Activated T-cell treated with anti-CD3 and anti-CD28 coated beads, Interleukin-2, amount 50 U/mL, for 48 hours (primary cell): ENCODE measurements around the gene VWA5A.

Source experiments
- DNase-seq, 2 experiments: peaks; one replicate each; pipeline ENCODE4 v3.0.0-alpha.2; 2020

Gene VWA5A, protein sequence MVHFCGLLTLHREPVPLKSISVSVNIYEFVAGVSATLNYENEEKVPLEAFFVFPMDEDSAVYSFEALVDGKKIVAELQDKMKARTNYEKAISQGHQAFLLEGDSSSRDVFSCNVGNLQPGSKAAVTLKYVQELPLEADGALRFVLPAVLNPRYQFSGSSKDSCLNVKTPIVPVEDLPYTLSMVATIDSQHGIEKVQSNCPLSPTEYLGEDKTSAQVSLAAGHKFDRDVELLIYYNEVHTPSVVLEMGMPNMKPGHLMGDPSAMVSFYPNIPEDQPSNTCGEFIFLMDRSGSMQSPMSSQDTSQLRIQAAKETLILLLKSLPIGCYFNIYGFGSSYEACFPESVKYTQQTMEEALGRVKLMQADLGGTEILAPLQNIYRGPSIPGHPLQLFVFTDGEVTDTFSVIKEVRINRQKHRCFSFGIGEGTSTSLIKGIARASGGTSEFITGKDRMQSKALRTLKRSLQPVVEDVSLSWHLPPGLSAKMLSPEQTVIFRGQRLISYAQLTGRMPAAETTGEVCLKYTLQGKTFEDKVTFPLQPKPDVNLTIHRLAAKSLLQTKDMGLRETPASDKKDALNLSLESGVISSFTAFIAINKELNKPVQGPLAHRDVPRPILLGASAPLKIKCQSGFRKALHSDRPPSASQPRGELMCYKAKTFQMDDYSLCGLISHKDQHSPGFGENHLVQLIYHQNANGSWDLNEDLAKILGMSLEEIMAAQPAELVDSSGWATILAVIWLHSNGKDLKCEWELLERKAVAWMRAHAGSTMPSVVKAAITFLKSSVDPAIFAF

DNA sequence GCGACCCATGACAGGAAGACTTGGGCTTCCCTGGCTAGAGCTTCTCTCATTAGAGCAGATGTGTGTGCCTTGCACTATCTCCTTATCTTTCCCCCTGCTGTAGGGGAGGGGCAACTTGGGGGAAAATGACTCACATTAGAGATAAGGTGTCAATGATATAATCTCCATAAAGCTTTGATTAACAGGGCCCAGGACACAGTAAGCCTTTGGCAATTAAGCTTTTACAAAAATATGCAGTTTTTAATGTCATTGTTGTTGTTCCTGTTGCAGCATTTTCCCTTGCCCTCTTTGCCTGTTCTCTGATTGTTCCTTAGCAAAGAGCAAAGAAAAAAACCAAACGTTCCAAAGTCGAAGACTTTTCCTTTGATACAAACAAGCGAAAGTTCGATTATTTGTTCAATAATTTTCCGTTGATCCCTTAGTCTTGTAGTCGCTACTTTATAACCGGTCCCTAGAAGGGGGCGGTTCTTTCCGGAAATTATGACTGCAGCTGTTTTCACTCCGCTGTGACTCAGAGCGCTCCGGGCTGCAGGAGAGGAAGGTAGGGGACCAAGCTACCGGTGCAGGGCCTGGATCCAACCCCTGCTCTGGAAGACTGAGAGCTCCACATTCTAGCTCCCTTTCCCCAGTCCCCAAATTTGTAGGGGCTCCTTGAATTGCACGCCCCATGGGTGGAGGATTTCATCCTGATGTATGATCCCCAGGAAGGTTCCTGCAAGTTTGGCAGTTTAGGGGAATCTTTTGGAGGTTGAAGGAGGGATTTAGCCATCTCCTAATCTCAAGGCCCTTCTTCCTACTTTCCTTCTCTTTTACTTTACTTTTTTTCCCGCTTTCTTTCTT is at the start of gene VWA5A:
Gene VWA5A (plus strand): TSS at position 509 of the 840 bp plus-strand sequence. CDS start 2,062 bp downstream, outside the sequence.
- DNase-seq: peak; percentile 80 to 83

DNA sequence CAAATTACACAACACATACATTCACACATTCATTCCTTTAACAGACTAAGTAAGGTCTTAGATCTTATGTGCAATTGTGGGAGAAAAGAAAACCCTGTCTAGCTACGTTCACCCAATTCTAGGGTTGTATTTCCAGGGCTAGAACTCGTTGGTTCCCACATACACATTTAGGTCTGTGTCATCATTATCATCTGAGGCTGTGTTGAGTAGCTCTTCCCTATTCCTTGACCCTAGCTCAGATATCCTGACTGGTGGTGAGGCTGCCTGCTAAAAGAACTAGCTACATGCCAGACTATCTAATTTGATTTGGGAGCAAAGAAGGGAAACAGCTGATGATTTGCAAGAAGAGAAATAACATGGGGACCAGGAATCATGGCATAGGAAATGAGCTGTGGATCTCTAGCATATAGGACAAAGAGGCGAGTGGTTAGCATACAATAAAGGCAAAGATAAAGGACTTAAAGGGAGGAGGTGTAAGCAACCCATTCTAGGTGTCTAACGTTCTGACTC is 46.6 kb upstream of the VWA5A start:
- DNase-seq: no peak

DNA sequence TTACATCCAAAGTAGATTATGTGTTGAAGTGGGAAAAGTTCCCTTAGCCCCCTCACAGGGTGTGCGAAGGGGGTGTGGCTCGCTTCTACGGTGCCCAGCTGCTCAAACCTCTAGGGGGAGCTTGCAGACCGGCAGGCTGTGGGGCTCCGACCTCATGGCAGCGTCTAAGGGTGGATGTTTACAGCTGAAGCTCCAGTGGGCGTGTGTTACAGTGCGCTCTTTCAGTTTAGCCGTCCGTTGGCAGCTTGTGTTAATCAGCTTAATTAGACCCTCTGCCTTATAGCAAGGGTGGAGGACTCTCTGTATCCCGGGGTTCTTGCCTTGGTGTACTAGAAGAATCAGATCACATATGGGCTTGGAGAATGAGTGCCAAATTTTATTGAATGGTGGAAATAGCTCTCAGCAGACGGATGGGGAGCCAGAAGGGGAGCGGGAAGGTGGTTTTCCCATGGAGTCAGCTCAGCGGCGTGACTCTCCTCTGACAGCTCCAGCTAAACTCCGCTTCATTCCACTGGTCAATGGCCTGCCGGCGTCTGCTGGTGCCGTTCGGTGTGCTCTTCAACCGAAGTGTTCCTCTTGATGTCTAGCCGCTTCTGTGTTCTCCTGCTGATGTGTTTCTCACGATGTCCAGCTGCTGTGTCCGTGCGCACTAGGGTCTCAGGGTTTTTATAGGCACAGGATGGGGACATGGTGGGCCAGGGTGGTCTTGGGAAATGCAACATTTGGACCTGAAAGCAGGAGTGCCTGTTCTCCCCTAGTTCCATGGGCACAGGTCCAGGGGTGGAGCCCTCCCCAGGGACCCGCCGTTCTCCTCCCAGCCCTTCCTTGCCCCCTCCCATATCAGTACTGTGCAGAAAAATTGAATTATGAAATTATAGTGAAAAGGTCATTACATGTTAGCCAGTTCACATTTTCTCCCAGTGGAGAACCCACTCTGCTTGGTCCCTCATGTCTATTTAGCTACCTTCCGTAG is 45.5 kb upstream of the VWA5A start:
- peak; percentile 50 to 63 for DNase-seq

DNA sequence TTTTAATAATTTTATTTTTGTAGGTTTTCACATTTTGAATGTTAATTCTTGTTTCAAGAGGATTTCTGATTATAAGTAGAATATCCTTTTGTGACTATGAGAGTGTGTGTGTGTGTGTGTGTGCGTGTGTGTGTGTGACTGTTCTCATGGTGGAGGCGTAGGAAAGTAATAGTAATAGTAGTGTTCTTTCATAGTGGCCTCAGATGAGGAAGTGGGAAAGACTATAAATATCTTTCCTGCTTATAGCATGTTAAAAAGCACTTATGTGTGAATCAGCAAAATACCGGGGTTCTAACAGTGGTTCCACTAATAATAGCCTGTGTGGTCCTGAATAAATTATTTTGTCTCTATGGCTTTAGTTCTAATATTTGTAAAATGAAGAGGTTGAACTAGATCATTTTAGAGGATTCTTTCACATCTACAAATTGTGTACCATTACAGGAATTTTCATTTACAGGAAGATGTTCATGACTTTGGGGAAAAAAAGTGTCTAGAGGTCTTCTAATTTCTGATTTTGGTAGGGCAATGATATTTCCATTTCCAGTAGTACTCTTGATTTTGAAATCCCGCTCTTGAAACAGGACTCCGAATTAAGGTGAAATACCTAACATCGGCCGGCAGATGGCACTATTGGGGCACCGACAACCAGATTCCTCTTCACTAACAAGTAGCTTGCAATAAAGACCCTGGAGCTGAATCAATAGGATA is 44.2 kb upstream of the VWA5A start:
- peak; percentile 73 to 77 for DNase-seq

DNA sequence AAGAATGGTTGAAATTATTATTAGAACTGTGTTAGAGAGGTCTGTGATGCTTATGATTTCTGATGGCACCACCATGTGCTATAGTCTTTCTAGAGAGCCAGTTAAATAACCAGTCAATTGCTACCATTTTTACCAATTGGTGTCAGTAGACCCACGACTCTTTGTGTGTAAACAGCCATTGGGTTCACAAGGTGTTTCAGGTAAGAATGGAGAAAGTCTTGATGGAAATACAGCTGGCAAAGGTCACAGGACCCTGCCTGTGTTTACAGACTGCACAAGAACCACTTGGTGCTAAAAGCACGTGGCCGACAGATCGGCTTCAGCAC is 43.7 kb upstream of the VWA5A start:
- DNase-seq: no peak

DNA sequence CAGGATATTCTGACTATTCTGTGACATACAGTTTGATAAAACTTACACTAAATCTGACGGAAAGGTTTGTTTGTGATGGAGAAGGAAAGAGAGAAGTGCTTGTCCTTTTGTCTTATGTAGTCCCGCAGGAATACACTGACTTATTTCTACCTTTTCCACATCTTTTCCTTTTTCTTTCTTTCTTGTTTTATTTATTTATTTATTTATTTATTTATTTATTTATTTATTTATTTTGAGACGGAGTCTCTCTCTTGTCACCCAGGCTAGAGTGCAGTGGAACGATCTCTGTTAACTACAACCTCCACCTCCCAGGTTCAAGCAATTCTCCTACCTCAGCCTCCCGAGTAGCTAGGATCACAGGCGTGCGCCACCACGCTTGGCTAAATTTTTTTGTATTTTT is 43.1 kb upstream of the VWA5A start:
- DNase-seq: no peak

DNA sequence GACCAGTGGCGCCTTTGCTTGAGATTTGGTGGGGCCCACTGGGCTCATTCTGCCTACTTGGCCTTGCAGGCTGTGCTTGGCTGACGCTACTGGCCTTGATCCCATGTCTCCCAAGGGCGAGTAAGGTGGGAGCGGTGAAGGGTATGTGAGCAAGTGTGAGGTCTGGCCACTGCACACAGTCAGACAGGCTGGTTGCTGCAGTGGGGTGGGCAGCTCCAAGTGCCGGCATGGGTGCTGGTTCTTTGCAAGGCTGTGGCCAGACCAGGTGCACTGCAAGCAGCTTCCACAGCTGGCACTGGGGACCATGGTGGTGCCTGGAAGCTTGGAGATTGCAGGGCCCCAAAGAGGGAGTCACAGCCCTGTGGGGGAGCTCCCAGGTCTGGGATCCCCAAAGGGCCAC is 40.7 kb upstream of the VWA5A start:
- DNase-seq: no peak

DNA sequence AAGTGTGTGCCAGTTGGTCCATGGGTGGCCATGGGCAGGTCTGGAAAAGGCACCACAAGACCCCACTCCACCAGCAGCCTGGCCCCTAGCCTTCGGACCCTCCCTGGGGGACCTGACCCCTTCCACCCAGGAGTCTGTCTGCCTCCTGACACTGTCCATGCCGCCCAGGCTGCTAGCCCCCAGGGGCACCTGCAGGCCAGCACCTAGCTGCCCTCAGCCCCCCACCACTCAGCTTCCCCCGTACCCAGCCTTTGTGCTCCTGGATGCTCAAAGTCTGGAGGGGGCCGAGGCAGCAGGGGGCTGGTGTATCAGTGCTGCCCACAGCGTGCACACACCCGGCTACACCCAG is 39.8 kb upstream of the VWA5A start:
- no peak for DNase-seq

DNA sequence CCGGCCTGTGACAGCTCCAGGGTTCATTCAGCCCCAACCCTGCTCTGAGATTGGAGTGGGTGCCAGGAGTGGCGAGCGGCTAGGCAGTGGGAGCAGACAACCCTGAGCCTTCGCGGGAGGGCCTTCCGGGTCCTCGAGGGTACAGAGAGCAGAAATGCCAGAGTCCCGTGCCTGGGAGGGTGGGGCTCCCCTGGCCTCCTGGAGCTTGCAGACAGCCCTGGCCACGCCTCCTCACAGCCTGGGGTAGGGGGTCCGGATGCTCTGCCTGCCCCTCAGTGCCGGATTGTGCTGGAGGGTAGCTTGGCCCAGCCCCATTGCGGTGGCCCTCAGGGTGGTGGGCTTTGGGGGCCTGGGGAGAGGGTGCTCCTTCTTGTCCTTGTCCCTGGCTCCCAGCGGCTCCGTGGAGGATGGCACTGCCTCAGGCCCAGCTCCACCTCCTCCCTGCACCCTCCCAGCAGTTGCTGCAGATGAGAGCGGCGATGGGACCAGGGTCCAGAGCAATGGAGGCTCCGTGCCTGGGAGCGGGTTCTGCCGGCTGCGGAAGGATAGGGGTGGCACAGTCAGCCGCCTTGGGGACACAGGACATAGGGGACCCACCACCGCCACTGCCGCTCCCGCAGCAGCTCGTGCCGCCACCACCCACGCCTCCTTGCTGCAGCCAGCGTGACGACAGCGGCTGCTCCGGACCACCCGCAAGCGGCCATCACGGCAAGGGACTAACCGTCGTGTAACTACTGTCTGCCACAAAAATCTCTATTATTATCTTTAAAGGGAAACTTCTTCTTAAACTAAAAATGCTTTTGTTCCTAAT is 39.2 kb upstream of the VWA5A start:
- peak in 1 of 2 experiments; percentile 44 for DNase-seq

DNA sequence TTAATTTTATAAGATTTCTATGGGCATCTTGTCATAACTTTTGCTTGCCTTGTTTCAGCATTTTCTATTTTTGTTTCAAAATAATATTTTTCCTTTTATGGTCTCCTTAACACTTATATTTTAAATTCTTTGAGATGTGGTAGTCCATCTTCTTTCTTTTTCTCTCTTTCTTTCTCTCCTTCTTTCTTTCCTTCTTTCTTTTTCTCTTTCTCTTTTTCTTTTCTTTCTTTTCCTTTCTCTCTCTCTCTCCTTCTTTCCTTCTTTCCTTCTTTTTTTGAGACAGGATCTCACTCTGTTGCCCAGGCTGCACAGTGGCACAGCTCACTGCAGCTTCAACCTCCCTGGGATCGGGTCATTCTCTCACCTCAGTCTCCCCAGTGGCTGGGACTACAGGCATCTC is 38.0 kb upstream of the VWA5A start:
- no peak for DNase-seq

DNA sequence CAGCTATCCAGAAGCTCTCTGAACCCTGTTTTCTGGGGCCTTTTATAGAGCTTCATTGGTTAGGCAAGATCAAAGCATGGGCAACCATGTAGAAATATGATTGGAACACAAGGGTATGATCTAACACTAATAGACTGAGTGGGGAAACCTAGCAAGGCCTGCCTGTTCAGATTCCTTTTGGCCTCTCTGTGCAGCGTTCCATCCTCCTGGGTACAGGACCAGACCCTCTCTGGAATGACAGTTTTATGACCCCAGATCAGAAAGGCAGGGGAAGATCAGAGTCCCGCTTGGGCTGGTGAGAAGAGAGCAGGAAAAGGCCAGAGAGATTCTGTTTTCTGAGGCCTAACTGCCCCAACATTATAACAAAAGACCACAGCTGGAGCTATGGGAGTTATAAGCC is 36.7 kb upstream of the VWA5A start:
- no peak for DNase-seq

DNA sequence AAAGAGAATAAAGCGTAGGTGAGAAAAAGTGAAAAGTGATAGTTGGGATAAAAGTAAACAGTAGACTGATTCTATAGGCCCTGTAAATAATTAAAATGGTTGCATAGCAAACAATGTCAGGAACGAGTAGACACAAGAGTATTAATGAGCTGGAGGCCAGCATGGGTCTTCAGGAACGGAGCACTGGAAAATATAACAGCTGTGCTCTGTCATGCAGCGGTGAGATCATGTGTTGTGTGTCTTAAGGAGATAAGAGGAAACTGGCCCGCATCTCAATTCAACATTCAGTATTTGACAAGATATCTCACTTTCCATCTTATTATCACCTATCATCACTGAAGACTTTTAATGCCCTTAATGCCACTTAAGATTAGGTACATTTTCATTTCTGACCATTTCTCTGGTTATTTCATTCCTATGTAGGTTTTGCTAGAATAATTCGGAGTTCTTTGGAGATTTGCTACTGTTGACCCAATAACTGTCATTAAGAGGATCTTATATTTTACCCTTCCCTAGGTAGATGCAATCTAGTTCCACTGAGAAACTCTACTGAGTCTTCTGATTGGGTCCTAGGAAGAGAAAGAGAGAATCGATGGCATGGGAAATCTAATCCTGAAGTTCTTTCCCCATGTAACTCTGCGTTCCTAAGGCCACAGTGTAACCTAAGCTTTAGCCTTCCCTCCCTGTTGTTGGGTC is 35.5 kb upstream of the VWA5A start:
- no peak for DNase-seq

DNA sequence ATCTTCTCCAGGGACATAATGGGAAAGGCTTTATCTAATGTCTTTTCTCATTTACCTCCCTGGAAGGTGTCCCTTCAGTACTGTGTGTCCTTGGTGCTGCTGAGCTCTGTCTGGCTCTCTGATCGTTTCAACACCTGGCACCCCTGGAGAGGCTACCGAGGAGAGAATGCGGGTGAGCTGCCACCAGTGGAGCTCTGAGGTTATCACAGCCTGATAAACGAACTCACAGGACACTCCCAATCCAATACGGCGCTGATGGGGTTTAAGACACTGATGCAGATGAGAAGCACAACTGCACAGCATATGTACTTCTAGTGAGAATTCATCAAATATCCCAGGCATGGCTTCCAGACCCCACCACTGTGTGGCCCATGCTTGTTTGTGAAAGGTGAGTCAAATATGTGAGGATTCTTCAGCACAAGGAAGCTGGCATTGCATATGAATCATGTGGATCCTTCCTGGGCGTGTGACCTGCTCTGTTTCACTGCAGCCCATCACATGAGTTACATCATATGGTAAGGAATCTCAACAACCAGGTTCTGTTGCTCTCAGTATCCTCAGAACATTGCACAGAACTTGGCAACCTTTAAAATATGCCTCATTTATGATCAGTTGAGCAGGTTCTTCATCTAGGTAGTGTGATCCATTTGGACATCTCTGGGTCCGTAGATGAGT is 34.8 kb upstream of the VWA5A start:
- DNase-seq: no peak

DNA sequence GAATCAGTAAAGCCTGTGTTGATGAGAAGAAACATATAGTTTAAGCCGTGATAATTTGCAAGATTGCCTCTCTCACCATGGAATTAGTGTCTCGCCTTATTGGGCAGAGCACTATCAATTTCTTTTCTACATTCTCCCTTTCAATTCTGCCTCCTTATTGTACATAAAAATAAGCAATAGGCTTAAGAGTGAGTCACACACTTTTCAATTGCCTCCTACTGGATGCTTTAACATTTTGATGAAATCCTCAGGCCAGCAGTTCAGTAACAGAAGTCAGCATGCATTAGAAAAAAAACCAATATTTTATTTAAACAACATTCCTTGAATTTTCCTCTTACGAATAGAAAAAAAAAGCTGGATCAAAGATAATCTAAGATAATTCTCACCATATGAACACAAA is 33.8 kb upstream of the VWA5A start:
- no peak for DNase-seq

DNA sequence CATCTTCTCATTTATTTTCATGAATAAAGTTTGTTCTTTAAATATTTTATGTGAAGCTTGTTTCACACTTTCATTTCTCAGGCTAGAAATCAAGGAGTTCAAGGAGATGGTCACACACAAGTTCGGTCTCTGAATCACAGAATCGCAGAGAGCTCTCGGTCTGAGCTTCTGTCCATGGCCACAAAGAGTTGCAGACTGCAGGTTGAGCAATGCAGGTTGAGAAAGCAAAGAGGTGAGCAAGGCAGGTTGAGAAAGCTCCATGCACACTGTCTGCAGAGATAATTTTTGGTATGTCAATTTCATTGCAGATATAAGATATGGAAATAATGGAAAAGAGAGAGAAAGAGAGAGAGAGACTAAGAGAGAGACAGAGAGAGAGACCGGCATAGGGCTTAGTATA is 32.9 kb upstream of the VWA5A start:
- no peak for DNase-seq

DNA sequence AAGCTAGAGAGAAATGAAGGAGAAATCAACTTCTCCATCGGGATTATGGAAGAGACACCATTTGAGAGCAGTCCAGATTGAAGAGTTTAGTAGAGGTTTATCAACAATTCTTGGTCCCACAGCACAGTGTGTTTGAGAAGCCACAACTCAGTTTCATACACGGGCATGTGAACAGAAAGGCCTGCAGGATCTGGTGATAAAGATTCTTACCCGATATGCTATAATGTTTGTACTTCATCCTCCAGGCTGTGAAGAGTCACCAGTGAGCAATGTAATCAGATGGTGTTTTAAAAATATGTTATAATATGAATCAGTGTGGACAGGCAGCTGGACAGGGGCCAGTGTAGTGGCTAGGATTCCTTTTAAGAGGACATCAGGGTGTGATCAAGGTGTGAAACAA is 29.7 kb upstream of the VWA5A start:
- DNase-seq: no peak

DNA sequence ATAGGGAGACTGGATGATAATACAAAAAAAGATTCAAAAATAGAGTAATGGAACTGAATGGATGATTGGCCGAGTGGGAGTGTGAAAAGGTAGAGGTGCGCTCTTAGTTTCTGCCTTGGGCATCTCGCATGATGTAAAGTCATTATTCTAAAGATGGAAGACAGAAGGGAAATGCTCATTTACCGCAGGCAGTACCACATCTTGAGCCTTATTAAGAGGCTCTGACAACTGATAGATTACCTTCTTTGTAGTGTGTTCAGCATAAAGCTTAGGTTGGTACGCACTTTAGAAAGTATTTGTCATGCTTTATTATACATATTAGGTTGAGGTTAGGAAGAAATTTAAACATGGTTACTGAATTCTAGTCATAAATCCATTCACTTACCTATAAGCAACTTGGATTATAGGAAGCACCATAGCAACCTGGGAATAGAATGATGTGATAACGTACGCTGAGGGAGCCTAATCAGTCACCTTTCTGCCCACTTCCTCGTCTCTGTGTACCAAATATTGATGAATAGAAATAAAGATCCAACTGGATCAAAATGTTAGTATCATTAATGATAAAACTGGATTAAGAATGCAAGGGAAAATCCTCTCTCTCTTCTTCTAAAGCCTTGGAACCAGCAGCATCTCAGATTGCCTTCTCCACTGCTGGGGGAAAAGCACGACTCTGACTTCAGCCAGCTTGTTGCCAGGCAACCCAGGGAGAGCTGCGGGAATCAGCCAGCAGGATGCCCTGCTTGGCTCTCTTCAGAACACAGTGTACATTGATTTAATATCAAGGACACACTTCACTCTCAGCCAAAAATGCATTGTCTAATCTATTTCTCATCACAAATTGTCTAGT is 29.0 kb upstream of the VWA5A start:
- DNase-seq: no peak

DNA sequence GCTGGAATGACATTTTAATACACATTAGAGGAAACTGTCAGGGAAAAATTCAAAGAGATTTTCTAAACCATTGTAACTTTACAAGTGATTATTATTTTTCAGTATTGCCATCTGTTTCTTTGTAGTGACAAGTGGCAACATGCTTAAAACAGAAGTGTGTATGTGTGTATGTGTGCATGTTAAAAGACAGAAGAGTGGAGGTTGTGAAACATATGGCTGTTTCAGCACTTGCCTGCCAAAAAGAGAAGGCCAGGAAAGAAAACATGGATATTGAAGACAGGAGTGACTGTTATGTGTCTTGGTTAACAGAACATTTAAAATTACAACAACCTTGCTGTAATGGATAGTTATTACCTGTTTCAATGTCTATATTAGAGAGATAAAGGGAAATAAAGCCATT is 24.3 kb upstream of the VWA5A start:
- DNase-seq: no peak
